ACC112 (cell line): ENCODE measurements around the gene BRCA1.
"Not testable (repeated sequence)": the region's sequence is repeated elsewhere in the genome, so short reads cannot be mapped to it uniquely, and the experiment has no call there.

ENCODE experiments used
- H2AFZ ChIP-seq: fragments of 200-600 bp; sonication (generic); one replicate; pipeline ENCODE4 v1.6.0; 2017; ENCODE audit warnings: antibody characterized with exemption, low read length; ENCODE audit not compliant: unreplicated experiment
- H3K27ac ChIP-seq: fragments of 200-600 bp; sonication (generic); 2 replicates; pipeline ENCODE4 v1.5.1; 2014; ENCODE audit warnings: low read depth, mild to moderate bottlenecking, antibody characterized with exemption, low read length, moderate library complexity
- H3K27me3 ChIP-seq: fragments of 200-600 bp; sonication (generic); 2 replicates; pipeline ENCODE4 v1.6.1; 2014; ENCODE audit warnings: mild to moderate bottlenecking, antibody characterized with exemption, low read length, moderate library complexity, mixed read lengths; ENCODE audit not compliant: insufficient read depth
- H3K36me3 ChIP-seq: fragments of 200-600 bp; sonication (generic); 2 replicates; pipeline ENCODE4 v1.6.1; 2016; ENCODE audit warnings: mild to moderate bottlenecking, antibody characterized with exemption, low read length, moderate library complexity, mixed read lengths; ENCODE audit not compliant: insufficient read depth
- H3K4me1 ChIP-seq: fragments of 200-600 bp; sonication (generic); one replicate; pipeline ENCODE4 v1.6.1; 2016; ENCODE audit warnings: low read length, mixed read lengths; ENCODE audit not compliant: insufficient read depth, unreplicated experiment, control insufficient read depth
- H3K4me3 ChIP-seq: fragments of 200-600 bp; sonication (generic); 2 replicates; pipeline ENCODE4 v1.5.1; 2014; ENCODE audit warnings: mild to moderate bottlenecking, low read depth, low read length
- H3K79me2 ChIP-seq: fragments of 200-600 bp; sonication (generic); one replicate; pipeline ENCODE4 v1.6.0; 2016; ENCODE audit warnings: low read length; ENCODE audit not compliant: control insufficient read depth, unreplicated experiment, insufficient read depth

The BRCA1 gene

DNA sequence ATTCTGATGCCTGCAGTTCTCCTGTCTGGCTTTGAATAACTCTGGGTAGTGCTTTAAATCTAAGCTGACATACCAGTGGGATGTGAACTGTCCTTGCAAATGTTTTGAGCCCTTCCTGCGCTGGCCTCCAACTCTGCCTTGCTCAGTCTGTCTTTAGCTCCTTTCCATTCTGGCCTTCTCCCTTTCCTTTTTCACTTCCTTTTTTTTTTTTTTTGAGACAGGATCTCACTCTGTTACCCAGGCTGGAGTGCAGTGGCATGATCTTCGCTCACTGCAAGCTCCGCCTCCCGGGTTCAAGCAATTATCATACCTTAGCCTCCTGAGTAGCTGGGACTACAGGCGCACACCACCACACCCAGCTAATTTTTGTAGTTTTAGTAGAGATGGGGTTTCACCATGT lies 8.3 kb upstream of the BRCA1 start:
- H3K27me3 ChIP-seq, H3K4me1 ChIP-seq, H3K27ac ChIP-seq, H3K4me3 ChIP-seq, H3K36me3 ChIP-seq, H3K79me2 ChIP-seq, H2AFZ ChIP-seq: not testable (repeated sequence)

DNA sequence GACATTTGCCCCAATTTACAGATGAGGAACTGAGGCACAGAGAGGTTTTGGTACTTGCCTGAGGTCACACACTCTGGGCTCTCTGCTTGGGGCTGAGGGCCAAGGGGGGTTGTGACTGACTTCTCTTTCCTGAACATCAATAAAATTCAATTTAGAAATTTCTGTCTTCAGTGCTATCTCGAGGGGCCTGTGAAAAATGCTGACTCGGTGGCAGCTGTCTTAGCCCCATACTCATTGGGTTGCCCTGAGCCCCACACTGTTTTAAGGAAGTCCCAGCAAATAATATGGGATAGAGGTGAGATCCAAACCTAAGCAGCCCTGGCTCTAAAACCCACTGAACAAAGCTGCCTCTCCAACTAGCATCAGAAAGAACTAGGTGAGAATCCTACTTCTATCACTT lies 7.0 kb upstream of the BRCA1 start:
- H3K79me2 ChIP-seq = peaks cover 3% of the 10 kb centered on the region
- H3K36me3 ChIP-seq = no peaks in the 10 kb centered on the region
- no peak overlapping the region for H2AFZ ChIP-seq
- H3K4me3 ChIP-seq = no peak overlapping the region
- H3K4me1 ChIP-seq = no peaks in the 10 kb centered on the region
- H3K27ac ChIP-seq = no peak overlapping the region
- no peaks in the 10 kb centered on the region for H3K27me3 ChIP-seq

DNA sequence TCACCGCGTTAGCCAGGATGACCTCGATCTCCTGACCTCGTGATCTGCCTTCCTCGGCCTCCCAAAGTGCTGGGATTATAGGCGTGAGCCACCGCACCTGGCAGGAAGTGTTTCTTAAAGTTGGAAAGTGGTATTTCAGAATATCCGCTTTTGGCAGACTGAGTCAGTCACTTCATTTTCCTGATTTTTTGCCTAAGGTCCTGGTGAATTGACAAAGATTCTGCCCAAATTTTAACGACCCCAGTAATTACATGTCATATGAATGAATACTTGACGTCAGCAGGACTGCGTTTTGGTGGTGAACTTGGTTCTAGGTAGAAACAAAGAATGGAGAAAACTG lies 4.5 kb upstream of the BRCA1 start:
- Histone ChIP-seq H3K27ac (no peak overlapping the region), H3K79me2 (peaks cover 17% of the 10 kb centered on the region), H2AFZ (no peak overlapping the region)

DNA sequence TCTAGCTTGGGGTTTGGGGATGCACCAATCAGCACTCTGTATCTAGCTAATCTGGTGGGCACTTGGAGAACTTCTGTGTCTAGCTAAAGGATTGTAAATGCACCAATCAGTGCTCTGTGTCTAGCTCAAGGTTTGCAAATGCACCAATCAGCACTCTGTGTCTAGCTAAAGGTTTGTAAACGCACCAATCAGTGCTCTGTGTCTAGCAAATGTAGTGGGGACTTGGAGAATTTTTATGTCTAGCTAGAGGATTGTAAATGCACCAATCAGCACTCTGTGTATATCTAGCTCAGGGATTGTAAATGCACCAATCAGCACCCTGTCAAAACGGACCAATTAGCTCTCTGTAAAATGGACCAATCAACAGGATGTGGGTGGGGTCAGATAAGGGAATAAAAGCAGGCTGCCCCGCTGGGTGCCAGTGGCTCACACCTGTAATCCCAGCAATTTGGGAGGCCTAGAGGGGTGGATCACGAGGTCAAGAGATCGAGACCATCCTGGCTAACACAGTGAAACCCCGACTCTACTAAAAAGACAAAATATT lies 2.2 kb upstream of the BRCA1 start:
- H3K27ac ChIP-seq, H2AFZ ChIP-seq, H3K4me3 ChIP-seq, H3K4me1 ChIP-seq, H3K27me3 ChIP-seq, H3K36me3 ChIP-seq: not testable (repeated sequence)
- peaks cover 23% of the 10 kb centered on the region for H3K79me2 ChIP-seq

More for the DNA sequence above, 4.5 kb upstream of the BRCA1 start:
- Histone ChIP-seq H3K36me3 (no peaks in the 10 kb centered on the region), H3K4me3 (no peak overlapping the region), H3K27me3 (no peaks in the 10 kb centered on the region), H3K4me1 (peaks cover 7% of the 10 kb centered on the region)

DNA sequence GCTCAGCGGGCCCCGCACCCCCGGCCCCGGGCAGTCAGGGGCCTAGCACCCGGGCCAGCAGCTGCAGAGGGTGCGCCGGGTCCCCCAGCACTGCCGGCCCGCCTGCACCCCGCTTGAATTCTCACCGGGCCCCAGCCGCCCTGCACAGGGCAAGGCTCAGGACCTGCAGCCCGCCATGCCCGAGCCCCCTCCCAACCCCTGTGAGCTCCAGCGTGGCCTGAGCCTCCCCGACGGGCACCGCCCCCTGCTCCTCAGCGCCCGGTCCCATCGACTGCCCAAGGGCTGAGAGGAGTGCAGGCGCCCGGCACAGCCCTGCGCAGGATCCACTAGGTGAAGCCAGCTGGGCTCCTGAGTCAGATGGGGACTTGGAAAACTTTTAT lies 1.7 kb upstream of the BRCA1 start:
- Histone ChIP-seq H3K4me3 (no peak overlapping the region), H3K79me2 (peaks cover 23% of the 10 kb centered on the region), H3K36me3 (no peaks in the 10 kb centered on the region), H3K4me1 (peaks cover 7% of the 10 kb centered on the region), H2AFZ (no peak overlapping the region), H3K27ac (no peak overlapping the region), H3K27me3 (no peaks in the 10 kb centered on the region)

DNA sequence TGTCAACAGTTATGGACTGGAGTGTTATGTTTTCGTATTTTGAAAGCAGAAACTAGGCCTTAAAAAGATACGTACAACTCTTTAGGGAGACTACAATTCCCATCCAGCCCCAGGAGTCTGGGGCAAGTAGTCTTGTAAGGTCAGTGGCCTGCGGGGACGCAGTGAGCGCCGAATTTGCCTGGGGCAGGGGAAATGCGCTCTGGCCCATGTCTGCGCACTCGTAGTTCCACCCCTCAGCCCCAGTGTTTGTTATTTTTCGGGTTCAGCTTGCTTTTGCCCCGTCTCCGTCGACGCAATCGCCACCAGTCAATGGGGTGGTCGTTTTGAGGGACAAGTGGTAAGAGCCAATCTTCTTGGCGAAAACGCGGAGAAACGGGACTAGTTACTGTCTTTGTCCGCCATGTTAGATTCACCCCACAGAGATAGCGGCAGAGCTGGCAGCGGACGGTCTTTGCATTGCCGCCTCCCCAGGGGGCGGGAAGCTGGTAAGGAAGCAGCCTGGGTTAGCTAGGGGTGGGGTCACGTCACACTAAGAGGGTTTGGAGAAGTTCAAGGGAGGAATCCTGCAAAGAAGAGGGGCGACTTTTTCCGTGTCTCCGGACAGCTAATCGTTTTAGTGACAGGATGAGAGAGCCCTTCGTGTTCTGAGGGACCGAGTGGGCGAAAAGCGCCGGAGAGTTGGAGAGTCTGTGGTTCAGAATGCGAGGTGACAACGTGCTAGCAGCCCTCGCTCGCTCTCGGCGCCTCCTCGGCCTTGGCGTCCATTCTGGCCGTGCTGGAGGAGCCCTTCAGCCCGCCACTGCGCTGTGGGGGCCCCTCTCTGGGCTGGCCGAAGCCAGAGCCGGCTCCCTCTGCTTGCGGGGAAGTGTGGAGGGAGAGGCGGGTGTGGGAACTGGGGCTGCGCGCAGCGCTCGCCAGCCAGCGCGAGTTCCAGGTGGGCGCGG lies 1.1 kb upstream of the BRCA1 start:
- H3K36me3 ChIP-seq = no peaks in the 10 kb centered on the region
- H3K4me1 ChIP-seq = peaks cover 7% of the 10 kb centered on the region
- peak overlapping the region; percentile 70 for H3K27ac ChIP-seq
- H3K27me3 ChIP-seq = no peaks in the 10 kb centered on the region
- H3K4me3 ChIP-seq = peak overlapping the region; percentile 93
- H2AFZ ChIP-seq = peak overlapping the region; percentile 28
- H3K79me2 ChIP-seq = peaks cover 23% of the 10 kb centered on the region

DNA sequence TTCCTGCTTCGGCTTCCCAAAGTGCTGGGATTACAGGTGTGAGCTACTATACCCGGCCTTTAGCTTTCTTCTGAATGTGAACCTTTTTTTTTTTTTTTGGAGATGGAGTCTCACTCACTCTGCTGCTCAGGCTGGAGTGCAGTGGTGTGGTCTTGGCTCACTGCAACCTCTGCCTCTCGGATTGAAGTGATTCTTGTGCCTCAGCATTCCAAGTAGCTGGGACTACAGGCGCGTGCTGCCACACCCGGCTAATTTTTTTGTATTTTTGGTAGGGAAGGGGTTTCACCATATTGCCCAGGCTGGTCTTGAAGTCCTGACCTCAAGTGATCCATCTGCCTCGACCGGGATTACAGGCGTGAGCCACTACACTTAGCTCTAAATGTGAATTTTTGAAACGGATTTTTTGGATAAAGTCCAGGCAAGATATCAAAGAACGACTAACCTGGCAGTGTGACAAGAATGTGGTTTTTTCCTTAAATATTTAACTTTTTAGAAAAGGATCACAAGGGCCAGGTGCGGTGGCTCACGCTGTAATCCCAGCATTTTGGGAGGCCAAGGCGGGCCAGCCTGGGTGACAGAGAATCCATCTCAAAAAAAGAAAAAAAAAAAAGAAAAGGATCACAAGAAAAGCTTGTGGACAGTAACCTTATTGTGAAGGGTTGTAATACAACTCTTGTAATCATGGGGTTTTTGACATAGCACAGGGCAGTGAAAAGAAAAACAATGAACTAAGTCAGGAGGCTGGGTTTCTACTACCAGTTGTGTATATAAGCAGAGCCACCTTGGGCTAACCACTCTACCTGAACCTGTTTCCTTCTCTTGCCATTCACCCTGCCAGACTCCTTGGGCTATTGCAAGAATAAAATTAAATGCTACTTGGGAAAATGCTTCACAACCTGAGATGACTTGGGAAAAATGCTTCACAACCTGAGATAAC lies 6.2 kb downstream of the BRCA1 start:
- Histone ChIP-seq H3K36me3 (peaks cover 8% of the 10 kb centered on the region), H3K27ac (no peak overlapping the region), H3K4me3 (no peak overlapping the region), H3K4me1 (no peaks in the 10 kb centered on the region), H3K27me3 (no peaks in the 10 kb centered on the region), H2AFZ (no peak overlapping the region), H3K79me2 (peaks cover 6% of the 10 kb centered on the region)

DNA sequence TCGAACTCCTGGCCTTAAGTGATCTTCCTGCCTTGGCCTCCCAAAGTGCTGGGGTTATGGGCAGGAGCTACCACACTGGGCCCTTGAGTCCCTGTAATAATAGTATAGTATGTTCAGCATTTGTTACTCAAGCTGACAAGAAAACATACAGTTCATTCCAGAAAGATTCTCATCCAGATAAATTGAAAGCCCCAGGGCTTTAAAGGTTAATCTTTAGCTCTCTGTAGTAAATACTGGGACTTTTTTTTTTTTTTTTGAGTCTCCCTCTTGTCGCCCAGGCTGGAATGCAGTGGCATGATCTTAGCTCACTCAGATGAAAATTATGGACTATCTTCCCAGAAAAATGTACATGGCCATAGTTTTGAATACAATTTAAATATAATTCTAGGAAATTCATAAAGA lies 11.0 kb downstream of the BRCA1 start:
- no peaks in the 10 kb centered on the region for H3K4me1 ChIP-seq

DNA sequence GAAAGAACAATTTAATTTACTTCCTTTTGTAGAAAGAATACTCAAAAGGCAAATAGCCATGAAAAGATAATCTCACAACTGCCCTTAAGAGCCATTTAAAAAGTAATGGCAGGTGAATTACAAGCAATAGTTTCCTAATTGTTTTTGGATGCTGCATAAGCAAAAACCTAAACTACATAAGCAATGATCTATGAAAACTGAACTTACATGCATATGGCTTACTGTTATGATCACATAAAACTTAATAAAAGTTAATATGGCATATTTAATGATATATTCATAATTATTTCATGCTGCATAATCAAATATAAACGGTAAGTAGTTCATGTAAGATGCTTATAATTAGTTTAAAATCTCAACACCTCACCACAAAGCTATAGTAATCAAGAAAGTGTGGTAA lies 18.6 kb downstream of the BRCA1 start:
- H3K79me2 ChIP-seq = no peaks in the 10 kb centered on the region
- peaks cover 17% of the 10 kb centered on the region for H3K36me3 ChIP-seq
- H3K4me1 ChIP-seq = no peaks in the 10 kb centered on the region
- no peaks in the 10 kb centered on the region for H3K27me3 ChIP-seq
- H3K4me3 ChIP-seq = no peak overlapping the region
- no peak overlapping the region for H2AFZ ChIP-seq
- no peak overlapping the region for H3K27ac ChIP-seq

More for the DNA sequence above, 11.0 kb downstream of the BRCA1 start:
- H3K79me2 ChIP-seq = no peaks in the 10 kb centered on the region
- no peak overlapping the region for H2AFZ ChIP-seq
- no peaks in the 10 kb centered on the region for H3K27me3 ChIP-seq
- H3K36me3 ChIP-seq = peaks cover 11% of the 10 kb centered on the region
- no peak overlapping the region for H3K4me3 ChIP-seq
- H3K27ac ChIP-seq = no peak overlapping the region

DNA sequence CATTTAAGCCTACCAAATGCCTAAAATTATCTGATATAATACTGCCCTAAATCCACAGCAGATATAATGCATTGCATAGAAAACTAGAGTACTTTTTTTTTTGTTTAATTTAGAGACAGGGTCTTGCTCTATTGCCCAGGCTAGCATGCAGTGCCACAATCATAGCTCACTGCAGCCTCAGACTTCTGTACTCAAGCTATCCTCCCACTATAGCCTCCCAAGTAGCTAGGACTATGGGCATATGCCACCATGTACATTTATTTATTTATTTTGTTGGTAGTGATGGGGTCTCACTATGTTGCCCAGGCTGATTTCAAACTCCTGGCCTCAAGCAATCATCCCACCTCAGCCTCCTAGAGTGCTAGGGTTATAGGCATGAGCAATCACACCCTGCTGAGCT lies 20.0 kb downstream of the BRCA1 start:
- Histone ChIP-seq H3K36me3 (peaks cover 17% of the 10 kb centered on the region), H3K27me3 (no peaks in the 10 kb centered on the region), H3K79me2 (no peaks in the 10 kb centered on the region), H3K27ac (no peak overlapping the region), H3K4me3 (no peak overlapping the region), H2AFZ (no peak overlapping the region), H3K4me1 (no peaks in the 10 kb centered on the region)
